HCT116 (cell line): ENCODE data around the gene SNRNP200. TPM values are rescaled to one million over a fixed set of nuclear protein-coding genes. Genes with fewer than 3 reads are reported as not detected.

Experiments used
- ATAC-seq: fragments of 200-7000 bp; cut with Tn5 transposase; 2 replicates; pipeline ENCODE4 v1.9.1; 2020; ENCODE audit warnings: mild to moderate bottlenecking, moderate library complexity
- BruUV-seq: library from RNA; stranded (reverse); fragments of 400-500 nt; replicated peaks from 2 replicates; lab custom pipeline; 2021; lab: Mats Ljungman, UMichigan
- CTCF ChIA-PET: fragments of 300-600 bp; sonication (Branson Sonifier 250); formaldehyde crosslinking; loops from one replicate; lab custom pipeline; 2021; ENCODE audit warnings: antibody characterized with exemption; lab: Charles Lee
- POLR2A ChIA-PET: fragments of 300-600, 350-600 bp; sonication (Branson Sonifier 250); formaldehyde crosslinking; loops from one replicate; lab custom pipeline; 2021; ENCODE audit warnings: antibody characterized with exemption; lab: Charles Lee
- RAD21 ChIA-PET, 2 experiments: fragments of 300-600 bp; sonication (Branson Sonifier 250); formaldehyde crosslinking; loops; one replicate each; lab custom pipeline; 2023; ENCODE audit warnings: low total read pairs in 2 of 2; ENCODE audit not compliant: uncharacterized antibody in 2 of 2, unreplicated experiment in 2 of 2, low non-redundant PET in 1 of 2; lab: Charles Lee
- DNase-seq: peaks from one replicate; pipeline ENCODE4 v3.0.0-alpha.2; 2010; ENCODE audit warnings: low read depth, low spot score
- H2AFZ ChIP-seq: fragments of 200-600 bp; shearing (Covaris generic), sonication (generic); 2 replicates; pipeline ENCODE4 v1.6.1; 2017; ENCODE audit warnings: low read depth, mixed run types, mixed read lengths, antibody characterized with exemption, low read length; ENCODE audit not compliant: poor library complexity, severe bottlenecking
- H3K27ac ChIP-seq: 2 replicates; pipeline ENCODE4 v1.5.1; 2012; ENCODE audit warnings: low read depth, low read length
- H3K27me3 ChIP-seq: fragments of 200-600 bp; sonication (generic); 2 replicates; pipeline ENCODE4 v1.6.1; 2016; ENCODE audit warnings: mixed run types, low read length, mixed read lengths; ENCODE audit not compliant: insufficient read depth
- H3K36me3 ChIP-seq, 2 experiments: fragments of 200-500 bp in 1 of 2; fragments of 200-600 bp in 1 of 2; sonication (Bioruptor generic) in 1 of 2; sonication (generic) in 1 of 2; 2 replicates each; pipeline versions ENCODE4 v1.5.1 to v1.6.1; 2014 to 2016; ENCODE audit warnings: low read length in 2 of 2, inconsistent platforms in 1 of 2, mixed read lengths in 1 of 2, mixed run types in 1 of 2; ENCODE audit not compliant: insufficient read depth in 2 of 2, control insufficient read depth in 1 of 2
- H3K4me1 ChIP-seq, 2 experiments: fragments of 200-600 bp in 1 of 2; sonication (generic) in 1 of 2; 2 replicates each; pipeline versions ENCODE4 v1.5.1 to v1.6.1; 2012 to 2017; ENCODE audit warnings: low read length in 2 of 2, inconsistent platforms in 1 of 2, mild to moderate bottlenecking in 1 of 2, mixed read lengths in 1 of 2, mixed run types in 1 of 2, moderate library complexity in 1 of 2; ENCODE audit not compliant: insufficient read depth in 2 of 2, control insufficient read depth in 1 of 2
- H3K4me2 ChIP-seq: fragments of 200-600 bp; sonication (generic); 2 replicates; pipeline ENCODE4 v1.6.1; 2017; ENCODE audit warnings: mixed run types, low read length, mixed read lengths
- H3K4me3 ChIP-seq, 2 experiments: fragments of 200-600 bp in 1 of 2; sonication (generic) in 1 of 2; replicated peaks in 1 of 2; 2 replicates each; pipeline ENCODE4 v1.5.1; 2011 to 2016; ENCODE audit warnings: low read length in 2 of 2, control low read depth in 1 of 2, low read depth in 1 of 2, mild to moderate bottlenecking in 1 of 2, mixed read lengths in 1 of 2, mixed run types in 1 of 2
- H3K79me2 ChIP-seq: fragments of 200-600 bp; sonication (generic); 2 replicates; pipeline ENCODE4 v1.6.1; 2017; ENCODE audit warnings: mild to moderate bottlenecking, mixed run types, low read length, moderate library complexity, mixed read lengths; ENCODE audit not compliant: insufficient read depth
- H3K9ac ChIP-seq: fragments of 200-600 bp; sonication (generic); 2 replicates; pipeline ENCODE4 v1.6.1; 2016; ENCODE audit warnings: low read length, mixed read lengths
- H3K9me2 ChIP-seq: fragments of 200-600 bp; sonication (generic), shearing (Covaris generic); 2 replicates; pipeline ENCODE4 v1.6.1; 2017; ENCODE audit warnings: mixed run types, mild to moderate bottlenecking, moderate library complexity; ENCODE audit not compliant: insufficient read depth
- H3K9me3 ChIP-seq, 2 experiments: fragments of 200-500 bp in 1 of 2; fragments of 200-600 bp in 1 of 2; sonication (Bioruptor generic) in 1 of 2; sonication (generic) in 1 of 2; 2 replicates each; pipeline ENCODE4 v1.6.1; 2014 to 2017; ENCODE audit warnings: low read length in 2 of 2, mixed read lengths in 2 of 2, inconsistent platforms in 1 of 2, low read depth in 1 of 2, mild to moderate bottlenecking in 1 of 2, mixed run types in 1 of 2, moderate library complexity in 1 of 2; ENCODE audit not compliant: control insufficient read depth in 1 of 2, insufficient read depth in 1 of 2
- H4K20me1 ChIP-seq: fragments of 200-600 bp; sonication (generic), shearing (Covaris generic); 2 replicates; pipeline ENCODE4 v1.6.1; 2017; ENCODE audit warnings: mixed run types, mild to moderate bottlenecking, moderate library complexity; ENCODE audit not compliant: insufficient read depth
- ELF1 ChIP-seq: IDR thresholded peaks from 2 replicates; pipeline ENCODE4 v1.6.1; 2012; ENCODE audit warnings: low read depth, borderline replicate concordance
- EZH2 ChIP-seq: fragments of 200-600 bp; sonication (generic); IDR thresholded peaks from 2 replicates; pipeline ENCODE4 v1.6.1; 2017; ENCODE audit warnings: antibody characterized with exemption, mixed run types
- EZH2phosphoT487 ChIP-seq: fragments of 200-600 bp; IDR thresholded peaks from 2 replicates; pipeline ENCODE4 v1.6.1; 2018; ENCODE audit warnings: antibody characterized with exemption, borderline replicate concordance
- POLR2A ChIP-seq: IDR thresholded peaks from 2 replicates; pipeline ENCODE4 v1.7.0; 2011; ENCODE audit warnings: borderline replicate concordance; ENCODE audit not compliant: insufficient read depth, insufficient read length; ENCODE audit errors: extremely low read depth
- REST ChIP-seq: IDR thresholded peaks from 2 replicates; pipeline ENCODE4 v1.6.1; 2012; ENCODE audit warnings: low read depth
- TCF7L2 ChIP-seq: IDR thresholded peaks from 2 replicates; pipeline ENCODE4 v1.7.0; 2011; ENCODE audit warnings: borderline replicate concordance, inconsistent platforms; ENCODE audit not compliant: insufficient read depth, insufficient read length; ENCODE audit errors: extremely low read depth
- ZFX ChIP-seq: fragments of 450-650 bp; IDR thresholded peaks from 2 replicates; pipeline ENCODE4 v1.6.1; 2017
- ZNF274 ChIP-seq: fragments of 200-500 bp; sonication (Bioruptor generic); IDR thresholded peaks from 2 replicates; pipeline ENCODE4 v1.6.1; 2014; ENCODE audit warnings: mild to moderate bottlenecking, low read depth, low read length, inconsistent platforms
- intact Hi-C: fragments of 100-400 bp; cut with micrococcal nuclease; formaldehyde crosslinking; loops from 2 replicates; pipeline ENCODE4 v1.10.0; 2022
- total RNA-seq: library from RNA; stranded (reverse); gene quantifications from one replicate; pipeline ENCODE4 v1.2.1, GENCODE V29; 2021; ENCODE audit not compliant: unreplicated experiment

The SNRNP200 gene
- total RNA-seq, 1 experiment from 2014 or later, result 202 TPM

DNA sequence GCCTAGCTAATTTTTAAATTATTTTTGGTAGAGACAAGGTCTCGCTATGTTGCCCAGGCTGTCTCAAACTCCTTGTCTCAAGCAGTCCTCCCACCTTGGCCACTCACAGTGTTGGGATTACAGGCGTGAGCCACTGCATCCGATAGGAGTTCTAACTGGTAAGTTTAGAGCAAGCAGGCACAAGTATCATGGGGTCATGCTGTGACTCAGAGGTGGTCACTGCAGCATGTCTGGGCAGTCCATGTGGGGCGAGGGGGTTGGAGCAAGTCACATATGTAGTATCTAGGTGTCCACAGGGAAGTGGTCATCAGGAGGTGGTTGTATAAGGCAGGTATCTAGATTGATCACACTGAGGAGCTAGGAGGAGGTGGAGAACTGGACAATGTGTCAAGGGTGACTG, 74.0 kb downstream of the SNRNP200 start:
- ChIA-PET RAD21 (no interaction called here), CTCF (no interaction called here), POLR2A (no interaction called here)
- H3K27ac ChIP-seq, result no peak overlapping the region
- H3K4me2 ChIP-seq, result no peak overlapping the region
- no peak for ATAC-seq
- TF ChIP-seq ZNF274, result no peak
- TF ChIP-seq ZFX, result no peak
- no peak for TF ChIP-seq POLR2A
- TF ChIP-seq REST, result no peak
- no peak for TF ChIP-seq TCF7L2
- TF ChIP-seq EZH2, result no peak
- no peak for TF ChIP-seq ELF1
- TF ChIP-seq EZH2phosphoT487, result no peak
- no peak overlapping the region for H3K4me3 ChIP-seq
- H2AFZ ChIP-seq, result no peak overlapping the region
- no peak for DNase-seq
- H3K79me2 ChIP-seq, result no peaks in the 10 kb centered on the region
- H3K36me3 ChIP-seq, result no peaks in the 10 kb centered on the region
- intact Hi-C loops, result no loop called here
- no peaks in the 10 kb centered on the region for H3K9me3 ChIP-seq
- H4K20me1 ChIP-seq, result no peaks in the 10 kb centered on the region
- no TSS peak for BruUV-seq
- no peak overlapping the region for H3K9ac ChIP-seq
- H3K9me2 ChIP-seq, result no peaks in the 10 kb centered on the region
- no peaks in the 10 kb centered on the region for H3K27me3 ChIP-seq
- H3K4me1 ChIP-seq, result no peaks in the 10 kb centered on the region
